Smooth muscle cell of the umbilical artery (primary cell): Measurements from ENCODE around the gene VARS1. TPM values are rescaled to one million over a fixed set of nuclear protein-coding genes. Genes with fewer than 3 reads are reported as not detected.

ENCODE experiments used
- total RNA-seq: library from RNA; depleted of rRNA; stranded (reverse); fragments of >200 nt; gene quantifications from 2 replicates; pipeline ENCODE4 v1.2.3, GENCODE V29; 2014

Gene VARS1
- total RNA-seq: 67.4 and 123 TPM in 2 replicates

DNA sequence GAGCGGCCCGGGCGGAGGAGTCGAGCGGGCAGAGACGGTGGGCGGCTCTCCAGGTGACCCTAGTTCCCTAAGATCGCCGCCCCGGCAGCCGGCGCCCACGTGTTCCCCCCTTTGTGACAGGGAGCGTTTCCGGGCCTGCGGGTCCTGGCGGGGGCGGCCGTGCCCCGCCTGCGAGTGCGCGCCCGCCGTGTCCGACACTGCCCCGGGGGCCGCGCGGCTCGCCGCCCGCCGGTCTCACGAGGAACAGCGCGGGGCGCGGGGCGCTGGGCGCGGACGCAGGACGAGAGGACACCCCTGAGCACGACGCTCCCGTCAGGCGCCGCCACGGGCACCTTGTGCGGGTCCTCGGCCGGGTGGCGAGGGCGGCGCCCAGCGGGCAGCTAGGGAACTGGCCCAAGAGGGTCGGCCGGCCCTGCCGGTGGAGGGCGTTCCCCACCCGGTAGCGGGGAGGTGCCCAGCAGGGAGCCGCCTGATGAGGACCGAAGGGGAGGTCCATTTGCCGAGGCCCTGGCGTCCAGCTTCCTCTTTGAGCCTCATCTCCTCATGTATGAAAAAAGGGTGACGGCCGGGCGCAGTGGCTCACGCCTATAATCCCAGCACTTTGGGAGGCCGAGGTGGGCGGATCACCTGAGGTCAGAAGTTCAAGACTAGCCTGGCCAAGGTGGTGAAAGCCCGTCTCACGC, at the start of gene VARS1:
TSS of gene VARS1 (minus strand) at position 137 of the 683 bp plus-strand sequence. CDS start 535 bp downstream, outside the sequence.

DNA sequence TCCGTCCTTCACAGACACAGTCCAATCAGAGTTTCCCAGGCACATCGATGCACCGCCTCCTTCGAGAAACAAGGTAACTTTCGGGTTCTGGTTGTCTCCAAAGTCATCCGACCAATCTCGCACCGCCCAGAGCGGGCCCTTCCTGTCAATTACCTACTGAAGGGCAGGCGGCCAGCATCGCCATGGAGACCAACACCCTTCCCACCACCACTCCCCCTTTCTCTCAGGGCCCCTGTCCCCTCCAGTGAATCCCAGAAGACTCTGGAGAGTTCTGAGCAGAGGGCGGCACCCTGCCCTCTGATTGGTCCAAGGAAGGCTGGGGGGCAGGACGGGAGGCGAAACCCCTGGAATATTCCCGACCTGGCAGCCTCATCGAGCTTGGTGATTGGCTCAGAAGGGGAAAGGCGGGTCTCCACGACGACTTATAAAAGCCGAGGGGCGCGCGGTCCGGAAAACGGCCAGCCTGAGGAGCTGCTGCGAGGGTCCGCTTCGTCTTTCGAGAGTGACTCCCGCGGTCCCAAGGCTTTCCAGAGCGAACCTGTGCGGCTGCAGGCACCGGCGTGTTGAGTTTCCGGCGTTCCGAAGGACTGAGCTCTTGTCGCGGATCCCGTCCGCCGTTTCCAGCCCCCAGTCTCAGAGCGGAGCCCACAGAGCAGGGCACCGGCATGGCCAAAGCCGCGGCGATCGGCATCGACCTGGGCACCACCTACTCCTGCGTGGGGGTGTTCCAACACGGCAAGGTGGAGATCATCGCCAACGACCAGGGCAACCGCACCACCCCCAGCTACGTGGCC, 31.9 kb upstream of the VARS1 start, which contains the start of gene HSPA1B:
TSS of gene HSPA1B (plus strand) at position 453 of the 794 bp plus-strand sequence. CDS start at position 666, 213 bp downstream.

DNA sequence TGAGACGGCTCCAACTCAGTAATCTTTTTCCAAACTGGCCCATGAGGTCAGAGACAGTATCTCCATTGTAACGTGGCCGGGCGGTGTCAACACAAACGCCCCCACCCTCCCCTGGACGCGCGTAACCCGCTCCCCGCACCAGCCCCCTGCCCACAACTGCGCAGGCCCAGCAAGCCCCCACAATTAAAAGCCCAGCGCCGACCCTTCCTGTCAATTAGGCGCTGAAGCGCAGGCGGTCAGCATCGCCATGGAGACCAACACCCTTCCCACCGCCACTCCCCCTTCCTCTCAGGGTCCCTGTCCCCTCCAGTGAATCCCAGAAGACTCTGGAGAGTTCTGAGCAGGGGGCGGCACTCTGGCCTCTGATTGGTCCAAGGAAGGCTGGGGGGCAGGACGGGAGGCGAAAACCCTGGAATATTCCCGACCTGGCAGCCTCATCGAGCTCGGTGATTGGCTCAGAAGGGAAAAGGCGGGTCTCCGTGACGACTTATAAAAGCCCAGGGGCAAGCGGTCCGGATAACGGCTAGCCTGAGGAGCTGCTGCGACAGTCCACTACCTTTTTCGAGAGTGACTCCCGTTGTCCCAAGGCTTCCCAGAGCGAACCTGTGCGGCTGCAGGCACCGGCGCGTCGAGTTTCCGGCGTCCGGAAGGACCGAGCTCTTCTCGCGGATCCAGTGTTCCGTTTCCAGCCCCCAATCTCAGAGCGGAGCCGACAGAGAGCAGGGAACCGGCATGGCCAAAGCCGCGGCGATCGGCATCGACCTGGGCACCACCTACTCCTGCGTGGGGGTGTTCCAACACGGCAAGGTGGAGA, 19.7 kb upstream of the VARS1 start, which contains the start of the genes HSPA1A and HSPA1L:
TSS of gene HSPA1A (plus strand) at position 519 of the 814 bp plus-strand sequence. CDS start at position 733, 214 bp downstream.
TSS of gene HSPA1L (minus strand) at position 259 of the 814 bp plus-strand sequence. CDS start 3,311 bp downstream, outside the sequence.

DNA sequence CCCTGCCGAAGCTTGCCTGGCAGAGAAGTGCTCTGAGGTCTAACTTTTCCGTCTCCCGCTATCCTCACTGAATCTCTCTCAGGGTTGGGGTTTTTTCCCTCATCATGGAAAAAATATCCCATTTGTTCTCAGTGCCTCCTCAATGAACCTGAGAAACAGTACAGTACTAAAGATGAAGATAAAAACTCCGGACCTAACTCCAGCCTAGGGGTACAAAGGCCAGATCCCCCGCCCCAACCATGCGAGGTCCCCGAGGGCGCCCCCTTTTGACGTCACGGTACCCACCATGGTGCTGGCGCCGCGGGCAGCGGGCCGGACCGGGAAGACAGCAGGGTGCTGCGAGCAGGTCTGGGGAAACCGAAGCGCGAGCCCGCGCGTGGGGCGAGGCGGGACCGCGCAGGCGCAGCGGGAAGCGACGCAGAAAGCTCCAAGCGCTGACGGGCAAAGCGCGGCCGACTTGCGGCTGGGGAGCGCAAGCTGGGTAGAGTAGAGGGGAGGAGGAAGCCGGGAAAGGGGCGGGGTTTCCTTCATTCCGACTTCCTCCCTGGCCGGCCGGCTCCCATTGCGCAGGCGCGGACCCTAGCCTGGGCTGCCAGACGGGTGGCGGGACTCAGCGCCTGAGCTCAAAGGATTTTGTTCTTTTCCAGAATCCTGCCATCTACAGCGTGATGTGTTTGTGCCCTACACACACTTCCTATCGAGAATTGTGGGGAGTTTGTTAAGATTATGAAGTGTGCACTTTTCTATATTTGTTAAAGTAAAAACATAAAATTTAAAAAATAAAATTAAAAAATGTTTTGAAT, 11.1 kb upstream of the VARS1 start, which contains the start of gene LSM2:
TSS of gene LSM2 (minus strand) at position 497 of the 803 bp plus-strand sequence. CDS start at position 288, 209 bp downstream.

DNA sequence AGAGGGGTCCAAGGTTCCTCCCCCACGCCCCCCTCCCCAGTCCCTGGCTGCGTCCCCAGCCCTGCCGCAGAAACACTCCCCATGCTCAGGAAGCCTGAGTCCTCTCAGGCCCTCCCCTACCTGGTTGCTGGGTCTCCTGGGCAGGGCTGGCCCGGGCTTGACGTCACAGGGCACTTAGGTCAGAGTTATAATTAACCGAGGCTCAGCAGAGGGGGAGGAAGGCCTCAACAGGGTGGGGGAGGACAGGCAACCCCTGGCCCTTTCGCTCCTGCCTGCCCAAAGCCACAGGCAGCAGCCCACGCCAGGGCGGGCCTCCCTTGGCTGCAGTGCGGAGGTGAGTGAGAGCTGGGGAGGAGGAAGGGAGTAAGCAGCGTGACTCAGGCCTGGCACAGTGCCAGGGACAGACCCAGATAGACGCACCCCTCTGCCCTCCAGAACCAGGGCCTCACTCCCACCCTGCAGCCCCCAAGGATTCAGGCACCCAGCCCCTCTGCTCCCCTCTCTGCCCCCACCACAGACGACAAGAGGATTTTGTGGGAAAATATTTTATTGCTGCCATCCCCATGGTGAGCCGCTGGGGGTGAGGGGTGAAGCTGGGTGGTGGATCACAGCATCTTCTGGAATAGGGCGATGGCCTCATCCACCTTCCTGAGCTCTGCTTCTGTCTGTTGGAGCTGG, 18.4 kb downstream of the VARS1 start, which contains the start of gene VWA7:
TSS of gene VWA7 (minus strand) at position 340 of the 678 bp plus-strand sequence. CDS start 549 bp downstream, outside the sequence.

DNA sequence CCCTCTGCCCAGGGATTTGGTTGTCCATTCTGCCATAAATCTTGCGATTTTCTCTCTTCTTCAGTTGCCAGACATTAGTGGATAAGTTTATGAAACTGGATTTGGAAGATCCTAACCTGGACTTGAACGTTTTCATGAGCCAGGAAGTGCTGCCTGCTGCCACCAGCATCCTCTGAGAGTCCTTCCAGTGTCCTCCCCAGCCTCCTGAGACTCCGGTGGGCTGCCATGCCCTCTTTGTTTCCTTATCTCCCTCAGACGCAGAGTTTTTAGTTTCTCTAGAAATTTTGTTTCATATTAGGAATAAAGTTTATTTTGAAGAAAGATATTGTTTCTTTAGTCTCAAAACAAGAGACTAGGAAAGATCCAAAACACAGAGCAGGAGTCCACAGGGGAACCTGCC, 33.2 kb downstream of the VARS1 start, which contains the start of gene SAPCD1:
TSS of gene SAPCD1 (plus strand) at position 301 of the 400 bp plus-strand sequence. CDS start 399 bp downstream, outside the sequence.

Other genes with a start within 250 kb of the VARS1 start
- gene ATP6V1G2, start 249.1 kb downstream of the VARS1 start, total RNA-seq: 2.6 and 3.3 TPM in 2 replicates
- 12.0 and 23.5 TPM in 2 replicates for gene NFKBIL1, start 248.1 kb downstream of the VARS1 start, total RNA-seq
- not detected in 2 replicates for gene LTA, start 223.5 kb downstream of the VARS1 start, total RNA-seq
- gene TNF, start 220.2 kb downstream of the VARS1 start, total RNA-seq: under 0.01 TPM in 1 of 2 replicates, not detected in the other
- gene LTB, start 213.3 kb downstream of the VARS1 start, total RNA-seq: not detected in 2 replicates
- not detected in 2 replicates for gene LST1, start 209.5 kb downstream of the VARS1 start, total RNA-seq
- not detected in 2 replicates for gene NCR3, start 202.7 kb downstream of the VARS1 start, total RNA-seq
- gene AIF1, start 180.5 kb downstream of the VARS1 start, total RNA-seq: not detected in 2 replicates
- 29.1 and 76.5 TPM in 2 replicates for gene PRRC2A, start 175.0 kb downstream of the VARS1 start, total RNA-seq
- gene BAG6, start 143.1 kb downstream of the VARS1 start, total RNA-seq: 116 and 226 TPM in 2 replicates
- 0.60 and 0.89 TPM in 2 replicates for gene APOM, start 139.9 kb downstream of the VARS1 start, total RNA-seq
- gene C6orf47, start 135.0 kb downstream of the VARS1 start, total RNA-seq: 16.6 and 22.0 TPM in 2 replicates
- 10.1 and 10.3 TPM in 2 replicates for gene GPANK1, start 130.8 kb downstream of the VARS1 start, total RNA-seq
- gene CSNK2B, start 129.7 kb downstream of the VARS1 start, total RNA-seq: 73.6 and 90.3 TPM in 2 replicates
- 2.9 and 3.0 TPM in 2 replicates for gene LY6G5B, start 125.8 kb downstream of the VARS1 start, total RNA-seq
- 0.51 and 0.59 TPM in 2 replicates for gene LY6G5C, start 114.7 kb downstream of the VARS1 start, total RNA-seq
- gene ABHD16A, start 92.4 kb downstream of the VARS1 start, total RNA-seq: 38.6 and 56.1 TPM in 2 replicates
- gene LY6G6F, start 88.9 kb downstream of the VARS1 start, total RNA-seq: not detected in 2 replicates
- not detected in 2 replicates for gene LY6G6D, start 80.4 kb downstream of the VARS1 start, total RNA-seq
- gene LY6G6C, start 74.0 kb downstream of the VARS1 start, total RNA-seq: not detected in 2 replicates
- not detected in 2 replicates for gene MPIG6B, start 72.4 kb downstream of the VARS1 start, total RNA-seq
- 54.9 and 59.1 TPM in 2 replicates for gene DDAH2, start 66.5 kb downstream of the VARS1 start, total RNA-seq
- 514 and 620 TPM in 2 replicates for gene CLIC1, start 59.2 kb downstream of the VARS1 start, total RNA-seq
- gene MSH5, start 55.7 kb downstream of the VARS1 start, total RNA-seq: 3.6 and 10.9 TPM in 2 replicates
- 1.2 TPM in 2 replicates for gene SAPCD1, start 33.1 kb downstream of the VARS1 start, total RNA-seq
- 0.09 TPM in 1 of 2 replicates, not detected in the other for gene VWA7, start 18.4 kb downstream of the VARS1 start, total RNA-seq
- 17.2 and 18.4 TPM in 2 replicates for gene LSM2, start 11.2 kb upstream of the VARS1 start, total RNA-seq
- gene HSPA1L, start 19.5 kb upstream of the VARS1 start, total RNA-seq: 1.2 and 2.1 TPM in 2 replicates
- 73.6 and 99.1 TPM in 2 replicates for gene HSPA1A, start 19.8 kb upstream of the VARS1 start, total RNA-seq
- gene HSPA1B, start 32.0 kb upstream of the VARS1 start, total RNA-seq: 84.9 and 117 TPM in 2 replicates
- gene NEU1, start 67.1 kb upstream of the VARS1 start, total RNA-seq: 72.0 and 133 TPM in 2 replicates
- gene SLC44A4, start 83.2 kb upstream of the VARS1 start, total RNA-seq: 0.05 and 0.30 TPM in 2 replicates
- 51.1 and 57.6 TPM in 2 replicates for gene EHMT2, start 101.9 kb upstream of the VARS1 start, total RNA-seq
- 3.6 and 4.7 TPM in 2 replicates for gene ZBTB12, start 106.3 kb upstream of the VARS1 start, total RNA-seq
- 0.42 and 0.89 TPM in 2 replicates for gene C2, start 132.0 kb upstream of the VARS1 start, total RNA-seq
- gene CFB, start 150.3 kb upstream of the VARS1 start, total RNA-seq: 4.1 and 28.8 TPM in 2 replicates
- 89.1 and 109 TPM in 2 replicates for gene NELFE, start 163.2 kb upstream of the VARS1 start, total RNA-seq
- gene SKIC2, start 163.4 kb upstream of the VARS1 start, total RNA-seq: 60.3 and 63.7 TPM in 2 replicates
- gene DXO, start 176.4 kb upstream of the VARS1 start, total RNA-seq: 11.0 and 11.3 TPM in 2 replicates
- 4.2 and 4.3 TPM in 2 replicates for gene C4A, start 186.3 kb upstream of the VARS1 start, total RNA-seq
- 2.1 and 3.9 TPM in 2 replicates for gene C4B, start 219.0 kb upstream of the VARS1 start, total RNA-seq
- 0.14 TPM in 1 of 2 replicates, not detected in the other for gene CYP21A2, start 242.7 kb upstream of the VARS1 start, total RNA-seq